Measurements from ENCODE around the gene SLITRK3. TPM values are rescaled to one million over a fixed set of nuclear protein-coding genes. Genes with fewer than 3 reads are reported as not detected.

Gene SLITRK3
- total RNA-seq, 1 donor from 2014 or later = not detected

DNA sequence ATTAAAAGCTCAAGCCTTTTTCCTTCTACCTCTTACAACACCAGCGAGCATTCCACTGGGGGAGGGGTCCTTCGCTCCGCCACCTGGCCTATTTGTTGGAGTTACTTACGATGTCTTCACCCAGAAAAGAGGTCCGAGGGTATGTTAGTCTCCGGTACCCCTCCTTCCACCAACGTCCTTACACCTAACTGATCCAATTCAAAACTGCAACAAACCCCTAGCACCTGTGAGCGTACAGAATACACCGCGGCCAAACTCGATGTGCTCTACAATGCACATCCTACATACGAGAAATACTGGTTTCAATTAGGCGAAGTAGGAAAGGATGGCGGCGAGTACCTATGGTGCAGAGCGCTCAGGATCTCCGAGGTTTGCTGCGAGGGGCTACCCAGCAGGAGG, 944 bp downstream of the SLITRK3 start:
- no peak overlapping the region for H3K4me3 Mint-ChIP-seq (ENCODE audit: unreplicated experiment)
- H3K27ac Mint-ChIP-seq (ENCODE audit: unreplicated experiment) = no peak overlapping the region
- no peak for DNase-seq (ENCODE audit: low spot score)
- no peaks in the 10 kb centered on the region for H3K36me3 Mint-ChIP-seq (ENCODE audit: low read depth)
- peaks cover 69% of the 10 kb centered on the region for H3K27me3 Mint-ChIP-seq (ENCODE audit: low read depth)
- H3K4me1 Mint-ChIP-seq (ENCODE audit: low read depth) = peaks cover 40% of the 10 kb centered on the region
- no peaks in the 10 kb centered on the region for H3K9me3 Mint-ChIP-seq (ENCODE audit: low read depth)
- TF ChIP-seq, protein P1, sequence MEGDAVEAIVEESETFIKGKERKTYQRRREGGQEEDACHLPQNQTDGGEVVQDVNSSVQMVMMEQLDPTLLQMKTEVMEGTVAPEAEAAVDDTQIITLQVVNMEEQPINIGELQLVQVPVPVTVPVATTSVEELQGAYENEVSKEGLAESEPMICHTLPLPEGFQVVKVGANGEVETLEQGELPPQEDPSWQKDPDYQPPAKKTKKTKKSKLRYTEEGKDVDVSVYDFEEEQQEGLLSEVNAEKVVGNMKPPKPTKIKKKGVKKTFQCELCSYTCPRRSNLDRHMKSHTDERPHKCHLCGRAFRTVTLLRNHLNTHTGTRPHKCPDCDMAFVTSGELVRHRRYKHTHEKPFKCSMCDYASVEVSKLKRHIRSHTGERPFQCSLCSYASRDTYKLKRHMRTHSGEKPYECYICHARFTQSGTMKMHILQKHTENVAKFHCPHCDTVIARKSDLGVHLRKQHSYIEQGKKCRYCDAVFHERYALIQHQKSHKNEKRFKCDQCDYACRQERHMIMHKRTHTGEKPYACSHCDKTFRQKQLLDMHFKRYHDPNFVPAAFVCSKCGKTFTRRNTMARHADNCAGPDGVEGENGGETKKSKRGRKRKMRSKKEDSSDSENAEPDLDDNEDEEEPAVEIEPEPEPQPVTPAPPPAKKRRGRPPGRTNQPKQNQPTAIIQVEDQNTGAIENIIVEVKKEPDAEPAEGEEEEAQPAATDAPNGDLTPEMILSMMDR (IDR thresholded peaks at IDR 0.05) = no peak

DNA sequence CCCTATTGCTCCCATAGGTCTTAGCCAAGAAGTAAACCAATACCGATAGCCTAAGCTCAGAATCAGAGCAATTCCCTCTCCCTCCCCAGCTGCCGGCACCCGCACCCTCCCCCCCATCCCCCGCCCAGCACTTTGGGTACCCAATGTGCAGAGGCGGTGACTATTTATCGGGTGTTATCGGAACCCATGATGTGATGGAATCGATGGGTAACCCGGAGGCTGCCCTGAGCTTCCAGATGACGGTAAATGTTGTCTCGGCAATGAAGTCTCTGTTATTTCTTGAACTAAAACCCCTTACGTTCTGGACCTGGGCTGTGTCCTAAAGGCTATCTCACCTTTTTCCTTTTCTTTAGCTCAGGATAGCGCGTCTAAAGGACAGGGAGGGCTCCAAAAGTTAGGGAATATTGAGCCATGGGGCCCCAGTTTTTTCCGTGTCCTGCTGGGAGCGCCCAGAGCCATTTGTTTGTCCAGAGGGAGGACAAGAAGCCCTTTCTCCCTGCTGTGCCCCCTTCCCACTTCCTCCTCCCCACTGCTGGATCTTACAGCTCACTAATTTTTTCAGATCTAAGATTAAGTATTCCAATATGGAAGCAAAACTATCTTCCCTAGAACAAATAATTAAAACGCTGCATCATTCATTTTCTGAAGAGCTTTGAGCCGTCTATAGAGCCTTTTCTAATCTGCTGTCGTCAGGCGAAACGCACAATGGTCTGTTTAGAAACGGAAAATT, 1.5 kb downstream of the SLITRK3 start:
- TF ChIP-seq, protein P1 (IDR thresholded peaks at IDR 0.05) = no peak
- DNase-seq (ENCODE audit: low spot score) = no peak
- Mint-ChIP-seq H3K4me3 (ENCODE audit: unreplicated experiment) (no peak overlapping the region), H3K27ac (ENCODE audit: unreplicated experiment) (no peak overlapping the region), H3K36me3 (ENCODE audit: low read depth) (no peaks in the 10 kb centered on the region), H3K4me1 (ENCODE audit: low read depth) (peaks cover 40% of the 10 kb centered on the region), H3K27me3 (ENCODE audit: low read depth) (peaks cover 71% of the 10 kb centered on the region), H3K9me3 (ENCODE audit: low read depth) (no peaks in the 10 kb centered on the region)

GRCh38 chr3:165193366-165194254, 2.6 kb downstream of the SLITRK3 start:
- Mint-ChIP-seq H3K27me3 (ENCODE audit: low read depth) (peaks cover 77% of the 10 kb centered on the region), H3K9me3 (ENCODE audit: low read depth) (no peaks in the 10 kb centered on the region), H3K27ac (ENCODE audit: unreplicated experiment) (no peak overlapping the region), H3K36me3 (ENCODE audit: low read depth) (no peaks in the 10 kb centered on the region), H3K4me1 (ENCODE audit: low read depth) (peaks cover 40% of the 10 kb centered on the region), H3K4me3 (ENCODE audit: unreplicated experiment) (no peak overlapping the region)
- TF ChIP-seq, protein P1 (IDR thresholded peaks at IDR 0.05) = no peak
- DNase-seq (ENCODE audit: low spot score) = no peak

- Mint-ChIP-seq H3K9me3 (ENCODE audit: low read depth) (no peaks in the 10 kb centered on the region), H3K4me3 (ENCODE audit: unreplicated experiment) (no peak overlapping the region), H3K27ac (ENCODE audit: unreplicated experiment) (no peak overlapping the region), H3K36me3 (ENCODE audit: low read depth) (no peaks in the 10 kb centered on the region), H3K27me3 (ENCODE audit: low read depth) (peaks cover 72% of the 10 kb centered on the region), H3K4me1 (ENCODE audit: low read depth) (peaks cover 40% of the 10 kb centered on the region)
- TF ChIP-seq, protein P1 (IDR thresholded peaks at IDR 0.05) = no peak
- peak; percentile 48 for DNase-seq (ENCODE audit: low spot score)
Measured at GRCh38 chr3:165192610-165193192, 3.5 kb downstream of the SLITRK3 start.

- DNase-seq (ENCODE audit: low spot score) = no peak
- H3K4me1 Mint-ChIP-seq (ENCODE audit: low read depth) = peaks cover 33% of the 10 kb centered on the region
- H3K36me3 Mint-ChIP-seq (ENCODE audit: low read depth) = no peaks in the 10 kb centered on the region
- TF ChIP-seq, protein P1 (IDR thresholded peaks at IDR 0.05) = no peak
- H3K9me3 Mint-ChIP-seq (ENCODE audit: low read depth) = no peaks in the 10 kb centered on the region
- H3K4me3 Mint-ChIP-seq (ENCODE audit: unreplicated experiment) = no peak overlapping the region
- H3K27me3 Mint-ChIP-seq (ENCODE audit: low read depth) = peaks cover 69% of the 10 kb centered on the region
- no peak overlapping the region for H3K27ac Mint-ChIP-seq (ENCODE audit: unreplicated experiment)
Measured at GRCh38 chr3:165191491-165191890, 4.7 kb downstream of the SLITRK3 start.

Data from chondrocyte (in vitro differentiated cells).